RWPE1 (cell line): ENCODE data around the gene MBTPS1.

Experiments
- CTCF ChIA-PET: fragments of 350-600 bp; sonication (Branson Sonifier 250); formaldehyde crosslinking; extraction: SDS; loops from one replicate; lab custom pipeline; 2021; lab: Yijun Ruan, JAX
- POLR2A ChIA-PET: fragments of 400-600 bp; formaldehyde crosslinking; extraction: SDS; loops from one replicate; lab custom pipeline; 2020; ENCODE audit warnings: antibody characterized with exemption; ENCODE audit not compliant: low non-redundant PET; lab: Yijun Ruan, JAX
- DNase-seq: peaks from one replicate; pipeline ENCODE4 v3.0.0; 2012; ENCODE audit warnings: low spot score
- H3K27ac ChIP-seq: fragments of 450-650 bp; 2 replicates; pipeline ENCODE4 v1.5.1; 2017
- TF ChIP-seq, protein P1 (sequence below): fragments of 450-650 bp; conservative IDR thresholded peaks from 2 replicates; pipeline ENCODE4 v1.5.1; 2017; ENCODE audit warnings: low read depth, mild to moderate bottlenecking

Gene MBTPS1

DNA sequence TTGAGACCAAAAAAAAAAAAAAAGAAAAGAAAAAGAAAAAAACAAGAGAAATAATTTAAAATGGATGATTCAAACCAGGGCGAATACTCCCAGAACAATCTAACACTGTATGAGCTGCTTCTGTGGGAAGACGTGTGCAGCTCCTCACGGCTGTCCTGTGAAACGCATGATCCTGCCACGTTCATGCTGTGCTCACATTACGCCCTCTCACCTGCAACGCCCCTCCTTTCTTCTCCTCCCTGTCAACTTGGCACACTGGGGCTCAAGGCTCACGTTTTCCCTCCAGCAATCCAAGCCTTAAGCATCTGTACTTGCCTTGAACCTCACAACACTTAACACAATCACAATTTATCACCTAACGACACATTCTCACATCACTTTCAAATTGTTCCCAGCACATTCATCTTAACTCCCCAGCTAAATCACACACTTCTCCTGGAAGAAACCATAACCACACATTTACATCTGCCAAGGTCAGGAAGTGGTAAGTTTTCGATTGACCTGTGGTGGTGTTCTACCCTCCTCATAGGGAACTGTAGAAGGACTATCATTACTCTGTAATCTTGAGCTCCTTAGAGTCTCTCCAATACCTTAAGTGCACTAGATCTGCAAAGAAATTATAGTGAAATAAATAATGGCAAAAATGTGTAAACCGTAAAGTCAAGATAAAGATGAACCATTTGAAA is 29.1 kb downstream of the MBTPS1 start:
- ChIA-PET POLR2A (no interaction called here), CTCF (interaction anchor here (0.6 to 1.7 kb wide), 5 partner anchors 18 to 88 kb away, joined by 3 to 8 read pairs (median 4); no protein-coding TSS in a partner anchor)
- TF ChIP-seq, protein P1, sequence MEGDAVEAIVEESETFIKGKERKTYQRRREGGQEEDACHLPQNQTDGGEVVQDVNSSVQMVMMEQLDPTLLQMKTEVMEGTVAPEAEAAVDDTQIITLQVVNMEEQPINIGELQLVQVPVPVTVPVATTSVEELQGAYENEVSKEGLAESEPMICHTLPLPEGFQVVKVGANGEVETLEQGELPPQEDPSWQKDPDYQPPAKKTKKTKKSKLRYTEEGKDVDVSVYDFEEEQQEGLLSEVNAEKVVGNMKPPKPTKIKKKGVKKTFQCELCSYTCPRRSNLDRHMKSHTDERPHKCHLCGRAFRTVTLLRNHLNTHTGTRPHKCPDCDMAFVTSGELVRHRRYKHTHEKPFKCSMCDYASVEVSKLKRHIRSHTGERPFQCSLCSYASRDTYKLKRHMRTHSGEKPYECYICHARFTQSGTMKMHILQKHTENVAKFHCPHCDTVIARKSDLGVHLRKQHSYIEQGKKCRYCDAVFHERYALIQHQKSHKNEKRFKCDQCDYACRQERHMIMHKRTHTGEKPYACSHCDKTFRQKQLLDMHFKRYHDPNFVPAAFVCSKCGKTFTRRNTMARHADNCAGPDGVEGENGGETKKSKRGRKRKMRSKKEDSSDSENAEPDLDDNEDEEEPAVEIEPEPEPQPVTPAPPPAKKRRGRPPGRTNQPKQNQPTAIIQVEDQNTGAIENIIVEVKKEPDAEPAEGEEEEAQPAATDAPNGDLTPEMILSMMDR: no peak
- no peak overlapping the region for H3K27ac ChIP-seq
- DNase-seq: no peak

DNA sequence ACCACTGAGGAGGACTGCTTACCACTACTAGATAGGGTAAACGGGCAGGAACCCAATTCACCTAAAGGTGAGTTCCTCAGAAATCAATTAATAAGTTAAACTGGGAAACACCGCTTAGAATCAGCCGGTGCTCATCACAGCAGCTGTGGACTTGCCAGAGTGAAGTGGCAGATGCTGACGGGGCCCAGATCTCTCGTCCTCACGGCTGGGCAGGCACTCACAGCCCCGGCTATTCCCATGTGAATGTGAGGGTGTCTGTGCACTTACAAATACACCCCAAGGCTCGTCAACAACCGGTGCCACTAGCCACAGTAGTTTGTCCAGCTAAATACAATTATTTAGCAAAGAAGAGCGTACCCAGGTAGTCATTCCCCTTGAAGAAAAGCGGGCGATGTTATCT is 29.7 kb downstream of the MBTPS1 start:
- TF ChIP-seq, protein P1: no peak
- no peak overlapping the region for H3K27ac ChIP-seq
- no peak for DNase-seq
- ChIA-PET CTCF (interaction anchor here (0.6 to 1.0 kb wide), 2 partner anchors 18 to 89 kb away, joined by 3 to 4 read pairs; no protein-coding TSS in a partner anchor), POLR2A (no interaction called here)

DNA sequence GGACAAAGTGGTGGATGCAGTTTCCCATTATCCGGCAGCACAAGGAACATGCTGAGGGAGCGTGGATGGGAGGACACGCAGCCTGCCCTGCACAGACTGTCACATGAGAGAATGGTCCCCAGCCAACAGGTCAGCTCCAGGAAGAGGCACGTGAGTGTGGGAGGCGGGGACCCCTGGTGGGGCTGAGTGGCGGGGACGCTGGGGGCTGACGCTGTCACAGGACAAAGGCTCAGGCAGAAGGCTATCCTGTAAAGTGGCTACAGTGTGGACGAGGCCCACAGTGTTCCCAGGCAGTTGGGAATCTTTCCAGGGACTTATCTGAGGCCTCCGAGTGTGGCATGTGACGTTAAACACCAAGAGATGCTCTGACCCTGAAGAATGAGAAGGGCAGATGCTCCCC is 30.4 kb downstream of the MBTPS1 start:
- ChIA-PET POLR2A (no interaction called here), CTCF (interaction anchor here (0.6 kb wide), 1 partner anchor 89 kb away, joined by 5 read pairs; no protein-coding TSS in a partner anchor)
- TF ChIP-seq, protein P1: no peak
- no peak for DNase-seq
- H3K27ac ChIP-seq: no peak overlapping the region

DNA sequence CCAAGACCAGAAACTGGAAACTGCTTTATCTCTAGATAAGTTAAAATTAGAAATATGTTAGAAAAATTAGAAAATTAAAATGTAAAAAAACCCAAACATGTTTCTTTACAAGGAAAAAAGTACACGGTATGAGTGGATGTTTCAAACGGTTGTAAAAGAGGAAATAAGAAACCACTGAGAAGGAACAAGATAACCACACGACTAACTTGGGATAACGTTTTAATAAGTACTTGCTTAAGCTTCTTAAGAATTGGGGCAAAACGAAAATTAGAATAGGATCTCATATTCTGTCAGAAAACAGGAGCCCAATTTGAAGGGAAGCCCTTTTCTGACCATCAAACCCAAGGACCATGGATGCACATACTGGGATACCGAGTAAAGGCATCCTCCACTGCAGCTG is 31.0 kb downstream of the MBTPS1 start:
- CTCF ChIA-PET: interaction anchor here (1.6 to 1.9 kb wide), 2 partner anchors 20 to 101 kb away, joined by 8 read pairs; partner anchors contain the start of gene TAF1C
- TF ChIP-seq, protein P1: no peak
- POLR2A ChIA-PET: no interaction called here
- DNase-seq: no peak
- no peak overlapping the region for H3K27ac ChIP-seq

DNA sequence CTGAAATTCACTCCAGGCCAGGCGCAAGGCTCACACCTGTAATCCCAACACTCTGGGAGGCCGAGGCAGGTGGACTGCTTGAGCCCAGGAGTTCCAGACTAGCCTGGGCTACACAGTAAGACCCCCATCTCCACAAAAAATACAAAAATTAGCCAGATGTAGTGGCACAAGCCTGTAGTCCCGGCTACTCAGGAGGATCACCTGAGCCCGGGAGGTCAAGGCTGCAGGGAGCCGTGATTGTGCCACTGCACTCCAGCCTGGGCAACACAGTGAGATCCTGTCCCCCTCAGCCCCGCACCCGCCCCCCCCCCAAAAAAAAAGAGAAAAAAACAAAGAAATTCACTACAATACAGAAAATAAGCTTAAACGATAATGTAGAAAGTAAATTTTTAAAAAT is 31.5 kb downstream of the MBTPS1 start:
- ChIA-PET CTCF (interaction anchor here (0.7 to 1.9 kb wide), 10 partner anchors 11 to 153 kb away, joined by 3 to 8 read pairs (median 5); partner anchors contain the start of gene TAF1C), POLR2A (no interaction called here)
- H3K27ac ChIP-seq: peak overlapping the region; percentile 17; the same call in 1 of the 2 replicates
- TF ChIP-seq, protein P1: no peak
- no peak for DNase-seq

DNA sequence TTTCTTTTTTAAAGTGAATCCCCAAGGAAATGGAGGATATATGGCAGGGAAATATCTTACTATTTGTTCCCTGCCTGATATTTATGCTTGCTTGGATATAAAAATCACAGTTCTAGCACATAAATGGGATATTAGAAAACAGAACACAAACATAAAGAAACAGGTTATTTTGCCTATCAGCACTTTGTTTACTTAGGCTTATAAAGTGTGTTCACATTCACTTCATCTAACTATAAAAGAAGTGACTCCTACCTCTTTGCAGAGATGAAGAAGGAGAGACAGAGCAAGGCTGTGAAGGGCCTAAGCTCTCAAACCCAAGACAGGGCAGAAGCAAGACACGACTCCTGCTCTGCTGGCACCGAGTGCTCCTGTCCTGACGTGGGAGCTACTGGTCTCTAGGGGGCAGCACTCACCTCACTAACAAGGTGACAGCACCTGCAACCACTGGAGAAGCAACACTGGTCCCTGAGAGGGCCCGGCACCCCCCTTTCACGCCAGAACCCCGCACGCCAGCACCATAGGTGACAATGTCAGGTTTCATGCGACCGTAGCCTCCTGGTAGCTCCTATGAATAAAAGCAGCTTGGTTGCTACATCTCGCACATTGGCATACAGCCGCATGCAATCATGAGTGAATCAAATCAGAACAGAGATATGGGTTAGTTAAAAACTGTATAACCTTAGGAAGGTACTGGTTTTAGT is 32.0 kb downstream of the MBTPS1 start:
- POLR2A ChIA-PET: no interaction called here
- DNase-seq: peak; percentile 79
- TF ChIP-seq, protein P1: peak; percentile 83
- H3K27ac ChIP-seq: peak overlapping the region; percentile 17; the same call in 1 of the 2 replicates
- CTCF ChIA-PET: interaction anchor here (0.6 to 1.9 kb wide), 14 partner anchors 11 to 273 kb away, joined by 3 to 8 read pairs (median 4); partner anchors contain the start of gene TAF1C
